T47D (cell line): ENCODE results near the gene PSPN.
A peak's percentile ranks its signal among the peaks of the same experiment; 100 is the strongest.
"Not testable (repeated sequence)": the region's sequence is repeated elsewhere in the genome, so short reads cannot be mapped to it uniquely, and the experiment has no call there.

Source experiments
- DNase-seq, 2 experiments: peaks; one replicate each; pipeline versions ENCODE4 v3.0.0 to v3.0.0-alpha.2; 2011 to 2012; ENCODE audit warnings: low read depth in 1 of 2, low spot score in 1 of 2
- JUND ChIP-seq: IDR thresholded peaks from 2 replicates; pipeline ENCODE4 v1.6.1; 2012; ENCODE audit warnings: low read depth
- in situ Hi-C: cut with HindIII; loops from 2 replicates; pipeline ENCODE4 v1.10.0; 2016; ENCODE audit warnings: low sequenced_read_pairs, low pct_unique_long_range_greater_than_20kb

The PSPN gene

DNA sequence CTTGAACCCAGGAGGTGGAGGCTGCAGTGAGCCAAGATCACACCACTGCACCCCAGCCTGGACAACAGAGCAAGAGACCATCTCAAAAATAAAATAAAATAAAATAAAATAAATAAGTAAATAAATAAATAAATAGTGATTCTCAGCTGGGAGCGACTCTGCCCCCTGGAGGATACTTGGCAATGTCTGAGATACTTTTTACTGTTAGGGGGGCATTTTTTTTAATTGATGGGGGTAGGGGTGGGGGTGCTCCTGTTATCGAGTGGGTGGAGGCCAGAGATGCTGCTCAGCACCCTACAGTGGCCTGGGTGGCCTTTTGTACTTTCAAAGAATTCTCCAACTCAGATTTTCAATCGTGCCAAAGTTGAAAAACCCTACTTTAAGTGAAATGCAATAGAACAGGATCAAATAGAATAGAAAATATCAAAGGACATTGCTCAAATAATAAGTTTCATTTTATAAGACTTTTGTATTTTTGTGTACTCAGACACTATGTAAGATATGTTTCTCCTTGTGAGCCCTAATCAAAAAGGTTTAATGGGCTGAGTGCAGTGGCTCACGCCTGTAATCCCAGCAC lies 21.5 kb downstream of the PSPN start:
- in situ Hi-C loops: no loop called here
- DNase-seq: no peak
- TF ChIP-seq JUND: no peak

DNA sequence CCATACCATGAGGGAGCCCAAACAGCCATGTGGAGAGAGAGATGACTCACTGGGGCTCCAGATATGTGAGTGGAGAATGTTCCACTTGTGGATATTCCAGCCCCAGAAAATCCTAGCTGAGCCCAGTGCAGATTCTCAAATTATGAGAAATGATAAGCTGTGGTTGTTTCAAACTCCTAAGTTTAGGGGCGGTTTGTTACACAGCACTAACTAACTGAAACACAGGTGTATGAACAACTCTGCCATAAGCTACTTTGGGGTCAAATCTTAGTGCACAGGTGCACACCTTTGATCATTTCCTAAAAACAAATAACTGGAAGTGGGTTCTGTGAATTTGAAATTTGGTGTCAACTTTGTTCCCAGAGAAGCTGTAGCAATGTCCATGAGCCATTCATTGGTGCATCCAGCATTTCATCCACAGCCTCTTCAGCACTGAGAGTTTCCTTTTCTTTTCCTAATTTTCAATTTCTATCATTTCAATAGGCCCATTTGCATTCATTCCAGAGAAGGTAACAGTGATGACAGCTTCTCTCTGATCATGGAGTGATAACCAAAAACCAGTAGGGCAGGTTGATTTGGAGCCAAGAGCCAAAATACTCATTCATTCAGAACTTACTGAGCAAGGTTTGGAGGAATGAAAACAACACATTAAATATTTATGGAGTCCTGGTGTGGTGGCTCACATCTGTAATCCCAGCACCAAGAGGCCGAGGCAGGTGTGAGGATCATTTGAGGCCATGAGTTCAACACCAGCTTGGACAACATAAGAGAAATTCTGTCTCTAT lies 23.2 kb downstream of the PSPN start:
- in situ Hi-C loops: no loop called here

DNA sequence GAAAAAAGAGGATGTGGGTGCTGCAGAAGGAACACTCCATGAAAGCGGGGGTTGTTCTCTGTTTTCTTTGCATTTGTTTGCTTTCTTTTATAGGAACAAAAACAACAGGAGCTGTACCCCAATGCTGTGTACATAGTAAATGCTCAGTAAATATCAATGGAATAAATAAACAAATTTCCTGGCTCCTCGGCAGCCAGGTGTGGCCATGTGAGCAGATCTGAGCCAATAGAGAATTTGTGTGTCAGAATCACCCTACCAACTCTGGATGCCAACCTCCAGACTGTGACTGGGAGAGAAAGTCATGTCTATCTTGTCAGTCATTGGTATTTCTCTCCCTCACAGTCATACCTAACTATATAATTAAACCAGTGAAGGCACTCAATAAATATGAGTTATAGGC lies 25.0 kb downstream of the PSPN start:
- no peak for TF ChIP-seq JUND
- in situ Hi-C loops: no loop called here
- peak; percentile 23 to 84 for DNase-seq

More for the DNA sequence above, 23.2 kb downstream of the PSPN start:
- peak in 1 of 2 experiments; percentile 85 for DNase-seq
- no peak for TF ChIP-seq JUND

DNA sequence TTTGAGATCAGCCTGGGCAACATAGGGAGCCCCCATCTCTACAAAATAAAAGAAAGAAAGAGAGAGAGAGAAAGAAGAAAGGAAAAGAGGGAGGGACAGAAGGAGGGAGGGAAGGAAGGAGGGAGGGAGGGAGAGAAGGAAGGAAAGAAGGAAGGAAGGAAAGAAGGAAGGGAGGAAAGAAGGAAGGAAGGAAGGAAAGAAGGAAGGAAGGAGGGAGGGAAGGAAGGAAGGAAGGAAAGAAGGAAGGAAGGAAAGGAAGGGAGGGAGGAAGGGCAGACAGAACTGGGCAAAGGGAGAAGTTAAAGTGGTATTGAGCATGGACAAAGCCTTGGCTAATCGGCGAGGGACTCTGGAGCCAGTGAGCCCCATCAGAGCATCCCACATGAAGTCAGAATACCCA lies 26.5 kb downstream of the PSPN start:
- in situ Hi-C loops, DNase-seq: not testable (repeated sequence)

DNA sequence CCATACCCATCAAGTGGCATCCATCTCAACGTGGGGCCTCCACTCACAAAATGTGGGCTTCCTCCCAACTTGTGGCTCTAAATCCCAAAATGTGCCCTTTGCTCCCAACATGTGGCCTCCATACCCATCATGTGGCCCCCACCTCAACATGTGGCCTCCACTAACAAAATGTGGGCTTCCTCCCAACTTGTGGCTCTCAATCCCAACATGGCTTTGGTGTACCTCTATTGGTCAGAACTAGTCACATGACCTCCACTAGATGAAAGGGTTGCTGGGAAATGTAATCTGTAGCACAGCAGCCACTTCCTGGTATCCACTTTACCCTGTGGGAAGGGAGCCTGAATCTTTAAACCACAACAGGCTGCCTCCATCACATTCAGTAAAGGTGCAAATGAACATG lies 32.3 kb downstream of the PSPN start:
- no peak for TF ChIP-seq JUND
- DNase-seq: no peak

DNA sequence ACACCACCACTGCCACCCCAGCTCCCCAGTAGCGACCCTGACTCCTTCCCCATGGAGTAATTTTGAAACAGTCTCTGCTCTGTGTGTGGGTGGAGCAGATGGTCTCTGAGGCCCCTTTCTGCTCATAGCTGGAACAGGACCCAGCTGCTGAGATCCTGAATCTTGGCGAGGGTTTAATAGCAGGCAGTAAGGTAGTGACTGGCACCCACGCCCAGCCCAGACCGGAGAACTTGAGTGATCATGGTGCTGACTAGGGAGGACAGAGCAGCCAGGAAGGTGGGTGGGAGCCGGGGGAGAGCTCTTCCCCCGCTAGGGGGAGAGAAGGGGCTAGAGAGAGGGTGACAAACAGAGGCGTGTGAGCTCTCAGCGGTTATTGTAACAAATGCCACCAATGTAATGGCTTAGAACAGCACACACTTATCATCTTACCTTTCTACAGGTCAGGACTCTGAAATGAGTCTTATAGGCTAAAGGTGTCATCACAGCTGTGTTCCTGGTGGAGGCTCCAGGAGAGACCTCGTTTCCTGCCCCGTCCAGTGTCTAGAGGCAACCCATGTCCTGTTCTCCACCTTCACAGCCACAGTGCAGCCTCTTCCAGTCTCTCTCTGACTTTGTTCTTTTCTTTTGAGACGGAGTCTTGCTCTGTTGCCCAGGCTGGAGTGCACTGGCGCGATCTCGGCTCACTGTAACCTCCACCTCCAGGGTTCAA lies 35.1 kb downstream of the PSPN start:
- TF ChIP-seq JUND: no peak
- DNase-seq: no peak
- in situ Hi-C loops: no loop called here

More for the DNA sequence above, 32.3 kb downstream of the PSPN start:
- in situ Hi-C loops: no loop called here

DNA sequence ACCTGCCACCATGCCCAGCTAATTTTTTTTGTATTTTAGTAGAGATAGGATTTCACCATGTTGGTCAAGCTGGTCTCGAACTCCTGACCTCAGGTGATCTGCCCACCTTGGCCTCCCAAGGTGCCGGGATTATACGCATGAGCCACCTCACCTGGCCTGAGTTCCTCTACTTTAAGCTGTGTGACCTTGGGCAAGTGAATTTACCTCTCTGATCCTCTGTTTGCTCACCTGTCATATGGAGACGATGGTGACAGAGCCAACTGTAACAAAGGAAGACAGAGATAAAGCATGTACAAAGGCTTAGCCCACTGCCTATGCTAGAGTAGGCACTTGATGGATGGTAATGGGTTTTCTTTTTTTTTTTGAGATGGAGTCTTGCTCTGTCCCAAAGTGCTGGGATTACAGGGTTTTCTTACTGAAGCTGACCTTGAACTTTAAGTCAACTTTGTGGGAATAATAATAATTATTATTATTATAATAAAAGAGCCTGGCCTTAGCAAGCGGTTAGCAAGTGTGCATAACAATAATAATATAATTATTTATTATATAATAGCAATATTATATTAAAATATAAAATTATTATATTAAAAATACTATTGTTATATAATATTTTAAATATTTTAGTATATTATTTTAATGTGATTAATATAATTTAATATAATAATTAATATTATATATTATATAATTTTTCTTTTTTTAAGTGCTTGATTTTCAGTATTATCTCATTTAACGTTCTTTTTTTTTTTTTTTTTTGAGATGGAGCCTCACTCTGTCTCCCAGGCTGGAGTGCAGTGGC lies 41.0 kb downstream of the PSPN start:
- no peak for DNase-seq
- in situ Hi-C loops: no loop called here
- TF ChIP-seq JUND: no peak

DNA sequence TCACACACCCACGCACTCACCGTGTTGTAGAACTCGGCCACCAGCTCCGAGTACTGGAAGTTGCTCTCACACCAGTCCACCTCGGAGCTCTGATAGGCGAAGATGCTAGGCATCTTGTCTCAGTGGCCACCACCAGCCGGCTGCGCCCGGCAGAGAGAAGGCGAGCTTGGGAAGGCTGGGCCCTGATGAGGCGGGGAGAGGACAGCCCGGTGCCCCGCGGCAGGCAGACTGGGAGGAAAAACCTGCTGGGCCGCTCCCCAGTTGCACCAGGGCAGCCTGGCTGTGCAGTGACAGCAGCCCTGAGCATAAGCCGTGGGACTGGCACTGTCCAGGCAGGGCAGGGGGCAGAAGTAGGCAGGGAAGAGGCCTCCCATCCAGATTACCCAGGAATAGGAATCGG lies 42.3 kb downstream of the PSPN start, which contains the start of gene ACER1:
Gene ACER1, minus strand, starts transcription at position 174 of the 400 bp plus-strand sequence. Its CDS starts 61 bp downstream, at position 113.
- TF ChIP-seq JUND: no peak
- in situ Hi-C loops: no loop called here
- DNase-seq: peak; percentile 57 to 85

DNA sequence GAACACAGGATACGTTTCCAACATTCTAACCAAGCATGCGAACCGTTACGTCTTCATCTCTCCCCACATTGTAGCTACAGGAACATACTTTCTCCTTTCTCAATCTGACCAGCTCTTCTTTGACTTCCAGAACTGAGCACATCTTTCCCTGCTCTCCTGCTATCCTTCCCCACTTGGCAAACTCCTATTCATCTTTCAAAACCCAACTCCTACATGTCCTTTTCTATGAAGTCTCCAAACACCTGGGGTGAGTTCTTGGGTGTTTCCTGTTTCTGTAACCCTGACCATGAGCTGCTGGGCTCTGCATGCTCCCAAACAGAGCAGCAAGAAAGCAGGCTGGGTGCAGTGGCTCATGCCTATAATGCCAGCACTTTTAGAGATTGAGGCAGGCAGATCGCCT lies 48.9 kb downstream of the PSPN start:
- DNase-seq: no peak
- in situ Hi-C loops: no loop called here
- TF ChIP-seq JUND: no peak

DNA sequence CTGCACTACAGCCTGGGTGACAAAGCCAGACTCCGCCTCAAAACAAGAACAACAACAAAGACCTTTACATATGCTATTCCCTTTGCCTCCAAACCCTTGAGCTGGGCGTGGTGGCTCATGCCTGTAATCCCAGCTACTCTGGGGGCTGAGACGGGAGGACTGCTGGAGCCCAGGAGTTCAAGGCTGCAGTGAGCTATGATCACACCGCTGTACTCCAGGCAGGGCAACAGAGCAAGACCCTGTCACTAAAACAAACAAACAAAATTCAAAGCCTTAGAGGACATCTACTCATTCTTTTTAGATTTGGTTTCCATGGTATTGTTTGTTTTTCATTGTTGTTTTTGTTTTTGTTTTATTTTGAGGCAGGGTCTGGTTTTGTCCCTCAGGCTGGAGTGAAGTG lies 50.1 kb downstream of the PSPN start:
- in situ Hi-C loops: no loop called here
- DNase-seq: no peak

More for the DNA sequence above, 50.1 kb downstream of the PSPN start:
- TF ChIP-seq JUND: no peak
